Activated CD8-positive, alpha-beta T cell treated with anti-CD3 and anti-CD28 coated beads for 36 hours (primary cell): ENCODE measurements around the gene AP1G2. TPM values are rescaled to one million over a fixed set of nuclear protein-coding genes. Genes with fewer than 3 reads are reported as not detected.

Source experiments
- ATAC-seq: fragments of 200-7000 bp; cut with Tn5 transposase; one replicate; pipeline ENCODE4 v1.10.0; 2021; ENCODE audit warnings: mild to moderate bottlenecking, moderate library complexity
- CTCF ChIA-PET: fragments of 350-600 bp; sonication (Branson Sonifier 250); formaldehyde crosslinking; loops from one replicate; lab custom pipeline; 2021; ENCODE audit warnings: antibody characterized with exemption; lab: Charles Lee
- POLR2A ChIA-PET: fragments of 350-600 bp; sonication (Branson Sonifier 250); formaldehyde crosslinking; loops from one replicate; lab custom pipeline; 2021; ENCODE audit warnings: antibody characterized with exemption; lab: Charles Lee
- DNase-seq: peaks from one replicate; pipeline ENCODE4 v3.0.0-alpha.2; 2020
- H3K27ac Mint-ChIP-seq: one replicate; pipeline ENCODE4 v1.8.0; 2021; ENCODE audit warnings: mild to moderate bottlenecking, mixed read lengths
- H3K27me3 Mint-ChIP-seq: one replicate; pipeline ENCODE4 v1.8.0; 2021; ENCODE audit warnings: mixed read lengths
- H3K36me3 Mint-ChIP-seq: one replicate; pipeline ENCODE4 v1.8.0; 2021; ENCODE audit warnings: low read depth, mixed read lengths
- H3K4me1 Mint-ChIP-seq: one replicate; pipeline ENCODE4 v1.8.0; 2021; ENCODE audit warnings: low read depth, mixed read lengths
- H3K4me3 Mint-ChIP-seq: one replicate; pipeline ENCODE4 v1.8.0; 2021; ENCODE audit warnings: mild to moderate bottlenecking, moderate library complexity, mixed read lengths
- H3K9me3 Mint-ChIP-seq: one replicate; pipeline ENCODE4 v1.8.0; 2021; ENCODE audit warnings: mixed read lengths
- intact Hi-C: fragments of 100-400 bp; cut with micrococcal nuclease; formaldehyde crosslinking; loops from one replicate; pipeline ENCODE4 v1.10.0; 2022
- total RNA-seq, 2 experiments: library from RNA; stranded (reverse); gene quantifications; one replicate each; pipeline ENCODE4 v1.2.3, GENCODE V29; 2021
- TF ChIP-seq, protein P1 (sequence below): fragments of 200-600 bp; IDR thresholded peaks from one replicate; pipeline ENCODE4 v1.8.0; 2022; ENCODE audit warnings: antibody characterized with exemption, mild to moderate bottlenecking

The AP1G2 gene
- total RNA-seq, 2 experiments from 2014 or later: 146 to 155 TPM

GRCh38 chr14:23525611-23526010 is 42.0 kb downstream of the AP1G2 start:
- ChIA-PET CTCF (no interaction called here), POLR2A (interaction anchor here (0.9 kb wide), 1 partner anchor 9 kb away, joined by 3 read pairs; no protein-coding TSS in a partner anchor)

DNA sequence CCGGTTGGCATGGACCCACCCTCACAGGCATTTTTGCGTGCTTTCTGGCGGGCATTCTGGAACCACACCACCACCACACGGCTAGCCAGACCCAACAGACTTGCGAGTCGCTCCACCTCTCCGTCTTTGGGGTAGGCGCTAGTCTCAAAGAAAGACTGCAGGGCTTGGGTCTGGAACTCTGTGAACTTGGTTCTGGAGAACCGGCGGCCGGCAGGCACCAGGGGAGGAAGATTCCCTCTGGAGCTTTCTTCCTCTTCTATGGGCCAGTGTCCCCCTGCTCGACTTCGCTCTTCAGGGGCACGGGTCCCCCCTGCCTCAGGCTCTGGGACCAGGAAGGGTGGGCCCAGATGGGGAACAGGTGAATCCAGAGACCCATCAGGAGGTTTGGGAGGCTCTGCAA is 42.6 kb downstream of the AP1G2 start:
- no peaks in the 10 kb centered on the region for H3K9me3 Mint-ChIP-seq
- no peak overlapping the region for H3K27ac Mint-ChIP-seq
- H3K4me1 Mint-ChIP-seq: no peaks in the 10 kb centered on the region
- ChIA-PET POLR2A (interaction anchor here (0.9 kb wide), 1 partner anchor 8 kb away, joined by 3 read pairs; no protein-coding TSS in a partner anchor), CTCF (no interaction called here)
- H3K4me3 Mint-ChIP-seq: no peak overlapping the region
- DNase-seq (no peak), ATAC-seq (no peak)
- no peaks in the 10 kb centered on the region for H3K36me3 Mint-ChIP-seq
- TF ChIP-seq, protein P1, sequence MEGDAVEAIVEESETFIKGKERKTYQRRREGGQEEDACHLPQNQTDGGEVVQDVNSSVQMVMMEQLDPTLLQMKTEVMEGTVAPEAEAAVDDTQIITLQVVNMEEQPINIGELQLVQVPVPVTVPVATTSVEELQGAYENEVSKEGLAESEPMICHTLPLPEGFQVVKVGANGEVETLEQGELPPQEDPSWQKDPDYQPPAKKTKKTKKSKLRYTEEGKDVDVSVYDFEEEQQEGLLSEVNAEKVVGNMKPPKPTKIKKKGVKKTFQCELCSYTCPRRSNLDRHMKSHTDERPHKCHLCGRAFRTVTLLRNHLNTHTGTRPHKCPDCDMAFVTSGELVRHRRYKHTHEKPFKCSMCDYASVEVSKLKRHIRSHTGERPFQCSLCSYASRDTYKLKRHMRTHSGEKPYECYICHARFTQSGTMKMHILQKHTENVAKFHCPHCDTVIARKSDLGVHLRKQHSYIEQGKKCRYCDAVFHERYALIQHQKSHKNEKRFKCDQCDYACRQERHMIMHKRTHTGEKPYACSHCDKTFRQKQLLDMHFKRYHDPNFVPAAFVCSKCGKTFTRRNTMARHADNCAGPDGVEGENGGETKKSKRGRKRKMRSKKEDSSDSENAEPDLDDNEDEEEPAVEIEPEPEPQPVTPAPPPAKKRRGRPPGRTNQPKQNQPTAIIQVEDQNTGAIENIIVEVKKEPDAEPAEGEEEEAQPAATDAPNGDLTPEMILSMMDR: no peak
- intact Hi-C loops: no loop called here
- H3K27me3 Mint-ChIP-seq: no peaks in the 10 kb centered on the region

More at GRCh38 chr14:23525611-23526010, 42.0 kb downstream of the AP1G2 start:
- H3K36me3 Mint-ChIP-seq: no peaks in the 10 kb centered on the region
- intact Hi-C loops: no loop called here
- TF ChIP-seq, protein P1: no peak
- no peak overlapping the region for H3K4me3 Mint-ChIP-seq
- no peak for ATAC-seq
- peaks cover 3% of the 10 kb centered on the region for H3K4me1 Mint-ChIP-seq
- H3K27ac Mint-ChIP-seq: no peak overlapping the region
- H3K27me3 Mint-ChIP-seq: no peaks in the 10 kb centered on the region
- H3K9me3 Mint-ChIP-seq: no peaks in the 10 kb centered on the region
- no peak for DNase-seq

GRCh38 chr14:23523229-23524016 is 44.2 kb downstream of the AP1G2 start:
- no peak overlapping the region for H3K27ac Mint-ChIP-seq
- ATAC-seq (no peak), DNase-seq (no peak)
- intact Hi-C loops: no loop called here
- H3K27me3 Mint-ChIP-seq: no peaks in the 10 kb centered on the region
- no peaks in the 10 kb centered on the region for H3K9me3 Mint-ChIP-seq
- H3K4me3 Mint-ChIP-seq: no peak overlapping the region
- ChIA-PET POLR2A (no interaction called here), CTCF (interaction anchor here (0.6 to 1.5 kb wide), 4 partner anchors 15 to 45 kb away, joined by 3 to 5 read pairs (median 4); no protein-coding TSS in a partner anchor)
- no peaks in the 10 kb centered on the region for H3K4me1 Mint-ChIP-seq
- TF ChIP-seq, protein P1: no peak
- H3K36me3 Mint-ChIP-seq: no peaks in the 10 kb centered on the region

DNA sequence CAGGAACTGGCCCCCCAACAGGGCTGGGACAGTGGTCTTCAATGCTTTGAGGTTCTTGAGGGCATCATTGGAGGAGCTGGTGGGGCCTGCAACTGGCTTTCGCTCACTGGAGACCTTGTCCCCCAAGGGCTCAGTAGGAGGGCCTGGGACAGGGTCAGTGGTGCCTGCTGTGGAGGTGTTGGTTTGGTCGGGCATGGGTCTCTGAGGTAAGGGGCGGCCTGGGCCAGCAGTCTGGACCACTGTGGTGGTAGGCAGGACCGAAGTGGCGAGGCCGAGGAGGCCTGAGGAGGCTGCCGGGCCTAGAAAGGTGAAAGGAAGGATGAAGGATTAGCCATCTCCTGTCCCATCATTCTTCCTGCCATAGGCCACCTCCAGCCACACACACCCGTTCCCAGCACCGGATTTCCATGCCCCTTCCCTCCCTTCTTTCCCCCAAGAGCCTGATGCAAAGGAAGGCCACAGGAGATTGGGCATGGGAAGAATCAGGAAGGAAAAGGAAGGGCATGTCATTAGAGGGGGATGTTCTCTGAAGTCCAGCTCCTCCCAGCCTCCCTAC is 44.9 kb downstream of the AP1G2 start:
- no peak for ATAC-seq
- no peaks in the 10 kb centered on the region for H3K4me1 Mint-ChIP-seq
- POLR2A ChIA-PET: no interaction called here
- CTCF ChIA-PET: interaction anchor here (0.9 to 1.5 kb wide), 3 partner anchors 16 to 44 kb away, joined by 3 to 5 read pairs (median 5); no protein-coding TSS in a partner anchor
- TF ChIP-seq, protein P1: no peak
- no peaks in the 10 kb centered on the region for H3K36me3 Mint-ChIP-seq
- H3K9me3 Mint-ChIP-seq: no peaks in the 10 kb centered on the region
- H3K4me3 Mint-ChIP-seq: no peak overlapping the region
- H3K27me3 Mint-ChIP-seq: no peaks in the 10 kb centered on the region
- no peak for DNase-seq
- H3K27ac Mint-ChIP-seq: no peak overlapping the region
- intact Hi-C loops: no loop called here
